Smooth muscle cell of the brain vasculature (primary cell): ENCODE measurements around the gene ELSPBP1.
"Not testable (repeated sequence)": the region's sequence is repeated elsewhere in the genome, so short reads cannot be mapped to it uniquely, and the experiment has no call there.

Experiments
- DNase-seq: peaks from one replicate; pipeline ENCODE4 v3.0.0-alpha.2; 2012; ENCODE audit warnings: low read depth, low spot score

ELSPBP1 gene

GRCh38 chr19:48041877-48042580, 47.6 kb downstream of the ELSPBP1 start:
- no peak for DNase-seq

GRCh38 chr19:48043675-48044258, 49.3 kb downstream of the ELSPBP1 start, which contains the start of gene CABP5:
Gene CABP5, minus strand, starts transcription at chr19:48044079. Its CDS starts 157 bp downstream, at chr19:48043922.
- no peak for DNase-seq

GRCh38 chr19:48044561-48044960, 50.1 kb downstream of the ELSPBP1 start:
- no peak for DNase-seq

GRCh38 chr19:48051335-48052033, 57.1 kb downstream of the ELSPBP1 start:
- no peak for DNase-seq

- no peak for DNase-seq
Measured at GRCh38 chr19:48053076-48053475, 58.6 kb downstream of the ELSPBP1 start.

- no peak for DNase-seq
Measured at GRCh38 chr19:48053856-48054255, 59.4 kb downstream of the ELSPBP1 start.

- DNase-seq: no peak
Measured at GRCh38 chr19:48059331-48059730, 64.9 kb downstream of the ELSPBP1 start.

GRCh38 chr19:48060381-48060780, 65.9 kb downstream of the ELSPBP1 start:
- DNase-seq: no peak

GRCh38 chr19:48061401-48062344, 67.2 kb downstream of the ELSPBP1 start:
- no peak for DNase-seq

- no peak for DNase-seq
Measured at GRCh38 chr19:48064509-48064908, 70.1 kb downstream of the ELSPBP1 start.

GRCh38 chr19:48069435-48069834, 75.0 kb downstream of the ELSPBP1 start:
- no peak for DNase-seq

- DNase-seq: not testable (repeated sequence)
Measured at GRCh38 chr19:48070177-48070769, 75.8 kb downstream of the ELSPBP1 start.
